A673 (cell line): ENCODE measurements around the gene SMARCA4. TPM values are rescaled to one million over a fixed set of nuclear protein-coding genes. Genes with fewer than 3 reads are reported as not detected.

Source experiments
- BruUV-seq: library from RNA; stranded (reverse); fragments of 400-500 nt; replicated peaks from 2 replicates; lab custom pipeline; 2021; lab: Mats Ljungman, UMichigan
- CTCF ChIA-PET: fragments of 300-600 bp; sonication (Branson Sonifier 250); formaldehyde crosslinking; loops from one replicate; lab custom pipeline; 2022; ENCODE audit warnings: antibody characterized with exemption; lab: Charles Lee
- POLR2A ChIA-PET: fragments of 300-600 bp; sonication (Branson Sonifier 250); formaldehyde crosslinking; loops from one replicate; lab custom pipeline; 2022; ENCODE audit warnings: antibody characterized with exemption; ENCODE audit not compliant: low non-redundant PET; lab: Charles Lee
- DNase-seq: peaks from one replicate; pipeline ENCODE4 v3.0.0-alpha.2; 2015; ENCODE audit warnings: low spot score
- H3K27ac ChIP-seq: fragments of 200-600 bp; sonication (generic); 2 replicates; pipeline ENCODE4 v1.5.1; 2016; ENCODE audit warnings: mixed run types, low read depth, mild to moderate bottlenecking, mixed read lengths, antibody characterized with exemption, low read length; ENCODE audit not compliant: poor library complexity, severe bottlenecking
- H3K27me3 ChIP-seq: fragments of 200-600 bp; sonication (generic); replicated peaks from 2 replicates; pipeline ENCODE4 v1.6.1; 2017; ENCODE audit warnings: mixed run types, low read depth, mild to moderate bottlenecking, mixed read lengths, antibody characterized with exemption, low read length; ENCODE audit not compliant: insufficient read depth, poor library complexity
- H3K36me3 ChIP-seq: fragments of 200-600 bp; sonication (generic); 2 replicates; pipeline ENCODE4 v1.6.1; 2016; ENCODE audit warnings: mixed run types, mild to moderate bottlenecking, mixed read lengths, antibody characterized with exemption, low read length; ENCODE audit not compliant: insufficient read depth, poor library complexity, severe bottlenecking
- H3K4me1 ChIP-seq: fragments of 200-600 bp; sonication (generic); 2 replicates; pipeline ENCODE4 v1.6.1; 2017; ENCODE audit warnings: mixed run types, mild to moderate bottlenecking, mixed read lengths, antibody characterized with exemption, low read length; ENCODE audit not compliant: insufficient read depth, poor library complexity, severe bottlenecking
- H3K4me3 ChIP-seq: fragments of 200-600 bp; sonication (generic); 2 replicates; pipeline ENCODE4 v1.5.1; 2016; ENCODE audit warnings: low read depth, mixed run types, mild to moderate bottlenecking, mixed read lengths, low read length; ENCODE audit not compliant: poor library complexity, severe bottlenecking
- H3K9me3 ChIP-seq: fragments of 200-600 bp; sonication (generic); 2 replicates; pipeline ENCODE4 v1.6.1; 2016; ENCODE audit warnings: mixed run types, low read depth, mild to moderate bottlenecking, mixed read lengths, antibody characterized with exemption, low read length; ENCODE audit not compliant: poor library complexity, severe bottlenecking
- EZH2 ChIP-seq: fragments of 200-600 bp; sonication (generic); IDR thresholded peaks from 2 replicates; pipeline ENCODE4 v1.6.1; 2017; ENCODE audit warnings: borderline replicate concordance, low read depth, mild to moderate bottlenecking, mixed read lengths, antibody characterized with exemption, low read length; ENCODE audit not compliant: poor library complexity, severe bottlenecking
- intact Hi-C: fragments of 100-400 bp; cut with micrococcal nuclease; formaldehyde crosslinking; loops from one replicate; pipeline ENCODE4 v1.10.0; 2022; ENCODE audit not compliant: unreplicated experiment
- total RNA-seq: library from RNA; stranded (reverse); gene quantifications from 2 replicates; pipeline ENCODE4 v1.2.3, GENCODE V29; 2021
- TF ChIP-seq, protein P1 (sequence below): fragments of 300-800, 200-600 bp; sonication (generic); conservative IDR thresholded peaks from 2 replicates; pipeline ENCODE4 v1.5.1; 2017; ENCODE audit warnings: low read depth, mild to moderate bottlenecking, antibody characterized with exemption, low read length, moderate library complexity, mixed read lengths

SMARCA4 gene
- total RNA-seq, 1 experiment from 2014 or later, result 307 TPM

DNA sequence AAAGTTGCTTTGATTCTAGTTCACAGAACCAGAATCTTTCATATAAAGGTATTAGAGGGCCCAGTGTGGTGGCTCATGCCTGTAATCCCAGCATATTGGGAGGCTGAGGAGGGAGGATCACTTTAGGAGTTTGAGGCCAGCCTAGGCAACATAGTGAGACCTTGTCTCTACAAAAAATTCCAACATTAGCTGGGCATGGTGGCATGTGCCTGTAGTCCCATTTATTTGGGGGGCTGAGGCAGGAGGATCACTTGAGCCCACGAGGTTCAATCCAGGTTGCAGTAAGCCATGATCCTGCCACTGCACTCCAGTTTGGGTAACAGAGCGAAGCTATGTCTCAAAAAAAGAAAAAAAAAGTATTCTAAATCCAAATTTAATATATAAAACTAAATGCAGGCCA is 137.5 kb downstream of the SMARCA4 start:
- CTCF ChIA-PET, result no interaction called here
- no TSS peak for BruUV-seq
- intact Hi-C loops, result loop anchor here (10.0 kb wide), 1 partner anchor 154 kb away; no protein-coding TSS in a partner anchor
- Histone ChIP-seq H3K4me1 (peaks cover 51% of the 10 kb centered on the region), H3K9me3 (no peaks in the 10 kb centered on the region), H3K27me3 (no peaks in the 10 kb centered on the region), H3K4me3 (no peak overlapping the region), H3K27ac (no peak overlapping the region), H3K36me3 (peaks cover 97% of the 10 kb centered on the region)
- TF ChIP-seq EZH2, result no peak
- TF ChIP-seq, protein P1, sequence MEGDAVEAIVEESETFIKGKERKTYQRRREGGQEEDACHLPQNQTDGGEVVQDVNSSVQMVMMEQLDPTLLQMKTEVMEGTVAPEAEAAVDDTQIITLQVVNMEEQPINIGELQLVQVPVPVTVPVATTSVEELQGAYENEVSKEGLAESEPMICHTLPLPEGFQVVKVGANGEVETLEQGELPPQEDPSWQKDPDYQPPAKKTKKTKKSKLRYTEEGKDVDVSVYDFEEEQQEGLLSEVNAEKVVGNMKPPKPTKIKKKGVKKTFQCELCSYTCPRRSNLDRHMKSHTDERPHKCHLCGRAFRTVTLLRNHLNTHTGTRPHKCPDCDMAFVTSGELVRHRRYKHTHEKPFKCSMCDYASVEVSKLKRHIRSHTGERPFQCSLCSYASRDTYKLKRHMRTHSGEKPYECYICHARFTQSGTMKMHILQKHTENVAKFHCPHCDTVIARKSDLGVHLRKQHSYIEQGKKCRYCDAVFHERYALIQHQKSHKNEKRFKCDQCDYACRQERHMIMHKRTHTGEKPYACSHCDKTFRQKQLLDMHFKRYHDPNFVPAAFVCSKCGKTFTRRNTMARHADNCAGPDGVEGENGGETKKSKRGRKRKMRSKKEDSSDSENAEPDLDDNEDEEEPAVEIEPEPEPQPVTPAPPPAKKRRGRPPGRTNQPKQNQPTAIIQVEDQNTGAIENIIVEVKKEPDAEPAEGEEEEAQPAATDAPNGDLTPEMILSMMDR, result no peak
- no peak for DNase-seq
- POLR2A ChIA-PET, result no interaction called here

DNA sequence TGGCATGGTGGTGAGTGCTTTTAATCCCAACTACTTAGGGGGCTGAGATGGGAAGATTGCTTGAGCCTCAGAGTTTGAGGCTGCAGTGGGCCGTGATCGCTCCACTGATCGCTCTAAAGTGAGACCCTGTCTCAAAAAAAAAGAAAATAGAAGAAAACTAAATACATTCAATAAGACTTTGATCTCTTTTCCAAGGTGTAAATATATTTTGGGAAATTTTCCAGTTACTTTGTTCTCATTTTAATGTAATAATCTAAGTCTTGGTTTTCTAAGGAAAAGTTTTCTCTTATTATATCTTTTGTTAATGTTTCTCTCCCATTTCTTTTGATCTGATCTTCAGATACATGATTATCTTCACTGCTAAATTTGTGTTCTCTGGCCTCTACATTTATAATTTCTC is 138.0 kb downstream of the SMARCA4 start:
- ChIA-PET POLR2A (no interaction called here), CTCF (no interaction called here)
- intact Hi-C loops, result loop anchor here (10.0 kb wide), 1 partner anchor 154 kb away; no protein-coding TSS in a partner anchor
- H3K9me3 ChIP-seq, result no peaks in the 10 kb centered on the region
- H3K36me3 ChIP-seq, result peaks cover 97% of the 10 kb centered on the region
- peaks cover 46% of the 10 kb centered on the region for H3K4me1 ChIP-seq
- no TSS peak for BruUV-seq
- H3K27me3 ChIP-seq, result no peaks in the 10 kb centered on the region
- H3K4me3 ChIP-seq, result no peak overlapping the region
- TF ChIP-seq, protein P1, result no peak
- no peak for TF ChIP-seq EZH2
- peak overlapping the region; percentile 63 for H3K27ac ChIP-seq
- DNase-seq, result no peak

DNA sequence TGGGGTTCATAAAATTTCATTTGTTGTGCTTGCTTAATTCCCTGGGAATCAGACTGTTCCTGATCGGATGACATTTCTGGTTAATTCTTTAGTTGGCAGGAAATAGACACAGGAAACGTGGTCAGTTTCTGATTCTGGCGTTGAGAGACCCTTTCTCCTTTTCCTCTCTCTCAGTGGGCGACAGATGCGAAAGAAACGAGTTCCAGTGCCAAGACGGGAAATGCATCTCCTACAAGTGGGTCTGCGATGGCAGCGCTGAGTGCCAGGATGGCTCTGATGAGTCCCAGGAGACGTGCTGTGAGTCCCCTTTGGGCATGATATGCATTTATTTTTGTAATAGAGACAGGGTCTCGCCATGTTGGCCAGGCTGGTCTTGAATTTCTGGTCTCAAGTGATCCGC is 139.2 kb downstream of the SMARCA4 start:
- intact Hi-C loops, result no loop called here
- H3K27ac ChIP-seq, result peak overlapping the region; percentile 63
- no peak for TF ChIP-seq EZH2
- TF ChIP-seq, protein P1, result no peak
- peaks cover 36% of the 10 kb centered on the region for H3K4me1 ChIP-seq
- peak; percentile 70 for DNase-seq
- peaks cover 98% of the 10 kb centered on the region for H3K36me3 ChIP-seq
- CTCF ChIA-PET, result no interaction called here
- no peaks in the 10 kb centered on the region for H3K27me3 ChIP-seq
- no peaks in the 10 kb centered on the region for H3K9me3 ChIP-seq
- POLR2A ChIA-PET, result interaction anchor here (0.5 to 0.6 kb wide), 2 partner anchors 149 to 1222 kb away, joined by 4 to 6 read pairs; no protein-coding TSS in a partner anchor
- no TSS peak for BruUV-seq
- H3K4me3 ChIP-seq, result no peak overlapping the region
